KBM-7 (cell line): ENCODE data around the gene MAPK4.

Source experiments
- DNase-seq: peaks from one replicate; pipeline ENCODE4 v3.0.0-alpha.2; 2015
- in situ Hi-C: fragments of 300-500 bp; cut with MboI; formaldehyde crosslinking; loops from 2 replicates; pipeline ENCODE4 v1.14.3; 2020; ENCODE audit warnings: low sequenced_read_pairs, low pct_unique_long_range_greater_than_20kb, mixed read lengths

Gene MAPK4

GRCh38 chr18:50620319-50620718 lies 60.4 kb downstream of the MAPK4 start:
- in situ Hi-C loops = no loop called here
- DNase-seq = no peak

DNA sequence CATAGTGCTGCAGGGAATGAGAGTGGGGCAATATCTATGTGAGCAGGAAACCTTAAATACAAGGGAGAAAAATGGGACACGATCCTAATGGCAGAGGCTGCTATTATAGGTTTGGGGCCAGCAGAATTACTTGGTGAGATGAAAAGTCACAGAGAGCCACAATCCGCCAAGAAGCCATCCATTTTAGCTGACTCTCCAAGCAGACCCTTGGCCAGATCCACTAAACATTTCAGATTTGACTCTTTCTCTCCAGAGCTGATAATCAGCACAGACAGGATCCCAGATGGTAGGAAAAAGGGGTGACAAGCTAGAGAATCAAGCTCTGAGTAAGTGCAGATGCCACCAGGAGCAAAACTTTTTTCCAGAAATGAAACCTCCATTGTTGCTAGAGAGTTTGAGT lies 61.5 kb downstream of the MAPK4 start:
- no peak for DNase-seq
- in situ Hi-C loops = no loop called here

- in situ Hi-C loops = no loop called here
- DNase-seq = no peak
Measured at GRCh38 chr18:50622320-50622719, 62.4 kb downstream of the MAPK4 start.

DNA sequence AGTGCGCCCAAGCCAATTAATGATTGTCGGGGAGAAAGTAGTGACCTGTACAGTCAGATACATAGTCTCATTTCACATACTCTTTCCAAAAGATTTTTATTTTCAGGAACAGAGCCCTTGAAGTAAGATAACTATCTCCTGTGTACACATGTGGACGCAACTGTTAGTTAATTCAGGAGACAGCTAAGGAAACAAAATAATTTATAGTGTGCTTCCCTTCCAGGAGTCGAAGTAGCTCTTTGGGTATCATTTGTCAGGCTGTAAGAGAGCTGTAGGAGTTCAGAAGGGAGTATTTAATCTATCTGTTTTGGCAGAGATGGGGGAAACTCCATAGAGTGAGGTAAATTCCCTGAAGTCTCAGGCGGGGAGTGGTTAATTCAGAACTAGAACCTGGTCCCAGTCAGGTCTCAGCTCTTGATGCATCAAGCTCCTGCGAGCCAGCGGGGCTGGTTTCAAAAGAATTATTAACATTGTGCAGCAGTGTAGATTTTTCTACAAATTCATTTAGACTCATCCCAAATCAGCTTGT lies 63.0 kb downstream of the MAPK4 start:
- in situ Hi-C loops = no loop called here
- DNase-seq = no peak

DNA sequence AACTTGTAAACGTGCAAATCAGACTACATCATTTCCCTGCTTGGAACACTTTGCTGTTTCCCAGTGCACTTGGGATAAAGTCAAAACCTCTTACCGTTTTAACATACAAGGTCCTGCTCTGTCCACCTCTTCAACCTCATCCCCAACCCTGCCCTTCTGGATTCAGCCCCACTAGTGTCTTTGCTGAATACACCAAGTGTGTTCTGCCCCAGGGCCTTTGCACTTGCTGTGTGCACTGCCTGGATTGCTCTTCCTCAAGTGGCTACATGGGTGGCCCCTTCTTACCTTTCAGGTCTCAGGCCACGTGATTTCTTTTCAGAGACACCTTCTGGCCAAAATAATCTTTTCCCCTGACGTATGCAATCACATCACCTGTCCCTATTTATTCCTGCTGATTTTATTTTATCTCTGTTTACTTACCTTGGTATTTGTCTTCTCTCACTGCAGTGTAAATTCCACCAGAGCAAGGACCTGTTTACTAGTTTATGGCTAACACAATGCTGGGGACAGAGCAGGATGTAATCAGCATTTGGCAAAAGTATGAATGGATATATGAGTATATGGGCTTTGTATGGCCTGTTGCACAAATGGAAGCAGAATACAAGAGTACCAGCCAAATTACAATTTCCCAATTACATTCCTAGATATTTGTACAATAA lies 63.9 kb downstream of the MAPK4 start:
- no peak for DNase-seq
- in situ Hi-C loops = no loop called here

GRCh38 chr18:50624981-50625380 lies 65.1 kb downstream of the MAPK4 start:
- in situ Hi-C loops = no loop called here
- no peak for DNase-seq

GRCh38 chr18:50626317-50626716 lies 66.4 kb downstream of the MAPK4 start:
- in situ Hi-C loops = no loop called here

DNA sequence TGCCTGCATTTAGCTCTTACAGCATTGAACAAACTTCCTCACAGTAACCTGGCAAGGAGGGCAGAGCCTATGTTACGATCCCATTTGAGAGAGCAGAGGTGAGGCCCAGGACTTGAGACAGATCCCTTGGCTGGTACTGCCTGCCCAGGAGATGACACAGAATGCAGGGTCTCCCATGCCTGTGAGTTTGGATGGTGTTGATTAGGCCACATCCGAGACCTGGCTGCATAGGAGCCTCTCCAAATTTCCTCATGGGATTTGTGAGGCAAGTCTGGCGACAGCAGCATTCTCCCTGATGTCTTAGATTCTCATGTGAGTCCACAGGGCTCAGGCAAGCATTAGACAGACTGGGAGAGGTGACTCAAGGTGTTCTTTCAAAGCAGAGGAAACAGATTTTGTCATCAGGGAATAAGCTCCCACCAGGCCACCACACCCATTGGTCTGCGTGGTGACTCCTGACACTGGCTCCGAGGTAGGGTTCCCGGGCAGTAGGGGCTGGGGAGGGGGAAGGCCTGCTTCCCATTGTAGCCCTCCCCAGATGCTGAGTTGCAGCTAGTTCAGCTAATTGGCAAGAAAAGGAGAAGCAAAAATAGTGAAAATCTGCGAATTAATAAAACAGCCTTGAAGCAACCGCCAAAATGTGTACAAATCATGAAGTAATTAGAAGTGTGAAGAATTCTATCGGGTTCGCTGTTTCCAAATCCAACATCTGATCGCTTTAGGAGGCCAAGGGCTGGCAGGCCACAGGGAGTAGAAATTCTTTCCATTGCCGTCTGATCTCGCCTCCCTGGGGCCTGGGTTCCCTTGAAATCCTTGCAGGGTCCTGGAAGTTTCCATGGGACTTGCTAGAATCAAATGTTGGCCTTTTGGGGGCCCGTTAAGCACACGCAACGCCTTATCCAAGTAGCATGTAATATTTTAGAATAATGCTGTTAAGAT lies 68.0 kb downstream of the MAPK4 start:
- in situ Hi-C loops = no loop called here
- DNase-seq = no peak

More at GRCh38 chr18:50626317-50626716, 66.4 kb downstream of the MAPK4 start:
- DNase-seq = no peak

DNA sequence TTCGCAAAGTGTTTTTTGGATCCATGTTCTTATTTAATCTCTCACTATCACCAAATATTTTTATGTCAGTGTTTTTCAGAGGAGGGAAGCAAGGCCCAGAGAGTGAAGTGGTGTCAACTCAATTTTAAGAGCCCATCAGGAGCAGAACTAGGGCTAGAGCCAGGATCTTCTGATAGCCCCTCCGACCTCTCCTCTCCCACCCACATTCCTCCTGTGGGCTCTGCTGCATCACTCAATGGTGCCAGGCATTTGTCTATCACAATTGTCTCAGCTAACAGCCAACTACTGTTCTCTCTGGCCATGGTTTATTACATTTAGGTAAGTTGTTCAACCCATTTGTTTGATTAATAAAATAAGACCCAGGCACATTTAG lies 68.6 kb downstream of the MAPK4 start:
- no peak for DNase-seq

DNA sequence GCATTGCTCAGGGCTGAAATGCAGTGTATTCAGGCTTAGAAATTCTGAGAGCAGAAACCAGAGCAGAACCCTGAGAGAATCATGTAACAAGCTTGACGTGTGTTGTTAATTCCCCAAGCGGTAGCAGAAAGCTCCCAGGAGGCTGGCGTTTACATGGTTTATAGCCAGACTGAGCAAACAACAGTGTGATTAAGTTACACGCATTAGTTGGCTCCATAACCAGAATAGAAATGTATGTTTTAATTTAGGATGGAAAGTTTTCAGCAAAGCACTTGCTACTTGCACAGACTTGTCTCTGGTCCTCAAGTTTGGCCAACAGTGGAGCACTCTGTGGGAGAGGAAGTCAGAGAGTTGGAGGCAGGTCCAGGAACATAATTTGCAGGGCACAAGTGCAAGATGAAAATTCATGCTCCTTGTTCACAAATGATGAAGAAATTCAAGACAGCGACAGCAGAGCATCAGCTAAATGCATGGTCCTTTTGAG lies 69.3 kb downstream of the MAPK4 start:
- DNase-seq = no peak
- in situ Hi-C loops = no loop called here

More for the DNA sequence above, 68.6 kb downstream of the MAPK4 start:
- in situ Hi-C loops = no loop called here

DNA sequence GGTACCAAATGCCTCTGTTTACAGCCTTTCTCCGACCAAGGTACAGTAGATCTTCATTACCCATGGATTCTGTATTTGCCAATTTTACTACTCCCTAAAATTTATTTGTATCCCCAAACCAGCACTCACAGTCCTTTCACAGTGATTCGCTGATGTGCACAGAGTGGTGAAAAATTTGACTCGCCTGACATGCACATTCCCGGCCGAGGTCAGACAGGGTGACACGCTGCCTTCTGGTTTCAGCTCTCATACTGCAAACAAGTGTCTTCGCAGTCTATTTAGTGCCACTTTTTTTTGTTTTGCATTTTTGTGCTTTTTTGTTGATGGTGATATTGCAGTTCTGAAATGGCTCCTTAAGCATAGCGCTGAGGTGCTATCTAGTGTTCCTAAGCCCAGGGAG lies 71.0 kb downstream of the MAPK4 start:
- DNase-seq = no peak
- in situ Hi-C loops = no loop called here

GRCh38 chr18:50632895-50633515 lies 73.1 kb downstream of the MAPK4 start:
- in situ Hi-C loops = no loop called here
- DNase-seq = no peak

DNA sequence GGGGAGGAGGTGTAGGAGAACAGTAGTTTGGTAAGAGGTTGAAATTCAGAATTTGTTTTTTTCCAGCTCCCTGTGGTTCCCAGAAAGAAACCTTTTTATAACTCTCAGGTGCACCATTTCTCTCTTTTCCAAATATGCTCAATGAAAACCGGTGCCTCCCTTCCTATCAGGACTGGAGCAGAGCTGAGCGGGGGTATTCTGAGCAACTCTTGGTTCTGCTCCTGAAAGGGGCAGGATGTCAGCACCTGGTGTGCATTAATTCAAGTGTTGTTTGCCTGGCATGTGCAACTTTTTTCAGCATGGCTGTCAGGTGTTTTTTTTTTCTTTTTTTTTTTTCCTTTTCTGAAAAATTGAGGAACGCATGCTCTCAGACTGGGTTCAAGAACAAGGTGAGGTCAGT lies 74.1 kb downstream of the MAPK4 start:
- in situ Hi-C loops = no loop called here
- no peak for DNase-seq

DNA sequence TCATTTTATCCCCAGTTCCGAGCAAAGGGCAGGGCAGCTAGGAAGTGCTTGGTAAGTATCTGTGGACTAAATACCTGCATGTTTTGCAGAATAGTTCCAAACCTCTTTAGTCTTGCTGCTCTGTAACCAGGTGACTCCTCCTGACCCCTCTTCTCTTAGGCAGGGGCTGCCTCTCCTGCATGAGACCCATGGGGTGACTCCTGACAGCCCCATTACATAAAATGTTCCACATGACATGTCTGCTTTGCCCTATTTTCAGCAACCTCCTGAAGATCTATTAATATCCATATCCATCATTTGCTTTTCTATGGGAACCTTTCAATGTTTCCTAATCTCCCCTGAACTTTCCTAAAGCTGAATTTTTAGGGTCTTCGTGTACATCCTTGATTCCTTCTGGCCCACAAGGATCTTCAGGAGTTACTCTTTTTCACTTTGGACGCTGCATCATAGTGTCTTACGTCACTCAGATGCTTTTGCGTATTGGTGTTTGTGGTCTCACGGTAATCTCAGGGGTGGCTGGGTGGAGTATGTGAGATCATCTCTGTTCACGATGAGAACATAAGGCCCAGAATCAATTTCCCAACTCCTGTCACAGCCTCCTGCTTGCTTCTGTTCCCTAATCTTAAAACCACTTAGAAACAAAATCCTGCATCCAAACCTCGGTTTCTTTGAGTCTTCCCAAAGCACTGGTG lies 76.6 kb downstream of the MAPK4 start:
- in situ Hi-C loops = no loop called here
- no peak for DNase-seq

- in situ Hi-C loops = no loop called here
- DNase-seq = no peak
Measured at GRCh38 chr18:50638016-50638883, 78.4 kb downstream of the MAPK4 start.

DNA sequence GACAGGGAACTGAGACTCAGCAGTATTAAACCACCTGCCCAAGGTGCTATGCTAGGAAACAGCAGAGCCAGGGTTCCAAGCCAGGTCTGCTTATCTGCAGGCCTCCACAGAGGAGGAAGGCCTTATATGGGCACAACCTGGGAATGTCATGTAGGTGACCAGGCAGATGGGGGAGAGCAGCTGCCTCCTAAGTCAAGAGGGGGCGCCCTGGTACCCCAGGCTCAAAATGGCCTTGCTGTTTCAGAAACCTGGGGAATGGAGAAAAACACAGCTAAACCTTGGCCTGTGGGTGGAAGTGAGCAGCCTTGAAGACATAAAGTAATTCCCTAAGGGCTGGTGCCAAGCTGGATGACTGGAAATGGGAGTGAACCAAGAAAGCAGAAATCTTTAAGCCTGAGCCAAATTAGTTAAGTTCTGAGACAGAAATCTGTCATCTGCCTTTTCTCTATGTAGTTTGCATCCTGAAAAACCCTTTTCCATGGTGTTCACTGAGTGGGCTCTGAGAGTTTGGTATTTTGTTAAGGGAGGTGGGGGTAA lies 79.1 kb downstream of the MAPK4 start:
- in situ Hi-C loops = no loop called here

GRCh38 chr18:50639711-50640110 lies 79.8 kb downstream of the MAPK4 start:
- no peak for DNase-seq
- in situ Hi-C loops = no loop called here

More for the DNA sequence above, 79.1 kb downstream of the MAPK4 start:
- DNase-seq = no peak

- in situ Hi-C loops = no loop called here
- DNase-seq = no peak
Measured at GRCh38 chr18:50642439-50642838, 82.6 kb downstream of the MAPK4 start.
